Parathyroid adenoma (tissue), 2 donors: Measurements from ENCODE around the gene DICER1.
A peak's percentile ranks its signal among the peaks of the same experiment; 100 is the strongest.

Experiments used
- H2AFZ ChIP-seq: fragments of 300-600 bp; sonication (generic); one replicate; pipeline ENCODE4 v1.7.0; 2017; ENCODE audit warnings: antibody characterized with exemption, mild to moderate bottlenecking
- H3K27ac ChIP-seq: fragments of 300-600 bp; sonication (generic); one replicate; pipeline ENCODE4 v1.7.0; 2017
- H3K27me3 ChIP-seq: fragments of 300-600 bp; sonication (generic); one replicate; pipeline ENCODE4 v1.7.0; 2017; ENCODE audit warnings: low read length; ENCODE audit not compliant: control insufficient read depth, insufficient read depth
- H3K36me3 ChIP-seq: fragments of 300-600 bp; sonication (generic); one replicate; pipeline ENCODE4 v1.7.0; 2017; ENCODE audit warnings: low read length; ENCODE audit not compliant: control insufficient read depth, insufficient read depth
- H3K4me1 ChIP-seq: fragments of 300-600 bp; sonication (generic); one replicate; pipeline ENCODE4 v1.7.0; 2017; ENCODE audit warnings: control low read depth
- H3K4me2 ChIP-seq: fragments of 300-600 bp; sonication (generic); one replicate; pipeline ENCODE4 v1.7.0; 2017; ENCODE audit warnings: low read length
- H3K4me3 ChIP-seq: fragments of 300-600 bp; sonication (generic); one replicate; pipeline ENCODE4 v1.7.0; 2017; ENCODE audit warnings: low read depth, low read length
- H3K79me2 ChIP-seq: fragments of 300-600 bp; sonication (generic); one replicate; pipeline ENCODE4 v1.7.0; 2017; ENCODE audit warnings: control low read depth
- H3K9ac ChIP-seq: fragments of 300-600 bp; sonication (generic); one replicate; pipeline ENCODE4 v1.7.0; 2017; ENCODE audit warnings: mild to moderate bottlenecking
- H3K9me3 ChIP-seq: fragments of 300-600 bp; sonication (generic); one replicate; pipeline ENCODE4 v1.7.0; 2017; ENCODE audit warnings: low read length; ENCODE audit not compliant: control insufficient read depth
- CTCF ChIP-seq: fragments of 300-600 bp; sonication (generic); IDR thresholded peaks from one replicate; pipeline ENCODE4 v1.7.0; 2017; ENCODE audit warnings: antibody characterized with exemption, mild to moderate bottlenecking
- donor health status: primary hyperparathyroidism.

Gene DICER1

GRCh38 chr14:95102680-95103044 is 54.7 kb downstream of the DICER1 start:
- H3K27ac ChIP-seq = no peak overlapping the region
- H3K4me3 ChIP-seq = no peak overlapping the region
- no peaks in the 10 kb centered on the region for H3K9me3 ChIP-seq
- H3K27me3 ChIP-seq = no peaks in the 10 kb centered on the region
- no peak overlapping the region for H2AFZ ChIP-seq
- H3K36me3 ChIP-seq = no peaks in the 10 kb centered on the region
- TF ChIP-seq CTCF = no peak
- no peak overlapping the region for H3K4me2 ChIP-seq
- peaks cover 2% of the 10 kb centered on the region for H3K79me2 ChIP-seq
- H3K4me1 ChIP-seq = no peaks in the 10 kb centered on the region
- no peak overlapping the region for H3K9ac ChIP-seq

- Histone ChIP-seq H3K36me3 (no peaks in the 10 kb centered on the region), H3K27ac (no peak overlapping the region)
Observed at GRCh38 chr14:95101736-95102679, 55.3 kb downstream of the DICER1 start.

GRCh38 chr14:95098984-95099599 is 58.2 kb downstream of the DICER1 start:
- H3K4me2 ChIP-seq = no peak overlapping the region
- TF ChIP-seq CTCF = peak; percentile 70
- no peak overlapping the region for H3K4me3 ChIP-seq
- H3K27ac ChIP-seq = no peak overlapping the region
- no peak overlapping the region for H3K9ac ChIP-seq
- no peak overlapping the region for H2AFZ ChIP-seq
- H3K36me3 ChIP-seq = no peaks in the 10 kb centered on the region
- H3K4me1 ChIP-seq = no peaks in the 10 kb centered on the region
- no peaks in the 10 kb centered on the region for H3K27me3 ChIP-seq
- no peaks in the 10 kb centered on the region for H3K9me3 ChIP-seq
- peaks cover 2% of the 10 kb centered on the region for H3K79me2 ChIP-seq

More at GRCh38 chr14:95101736-95102679, 55.3 kb downstream of the DICER1 start:
- no peaks in the 10 kb centered on the region for H3K4me1 ChIP-seq
- no peak overlapping the region for H3K4me3 ChIP-seq
- peaks cover 2% of the 10 kb centered on the region for H3K79me2 ChIP-seq
- H3K9ac ChIP-seq = no peak overlapping the region
- H3K4me2 ChIP-seq = no peak overlapping the region
- TF ChIP-seq CTCF = no peak
- H3K27me3 ChIP-seq = no peaks in the 10 kb centered on the region
- H3K9me3 ChIP-seq = no peaks in the 10 kb centered on the region
- no peak overlapping the region for H2AFZ ChIP-seq

GRCh38 chr14:95097385-95097784 is 59.9 kb downstream of the DICER1 start:
- H3K79me2 ChIP-seq = no peaks in the 10 kb centered on the region
- H3K36me3 ChIP-seq = no peaks in the 10 kb centered on the region

More at GRCh38 chr14:95097385-95097784, 59.9 kb downstream of the DICER1 start:
- H3K4me1 ChIP-seq = no peaks in the 10 kb centered on the region
- H3K9me3 ChIP-seq = no peaks in the 10 kb centered on the region
- no peak overlapping the region for H3K9ac ChIP-seq
- H3K27ac ChIP-seq = no peak overlapping the region
- H3K27me3 ChIP-seq = no peaks in the 10 kb centered on the region
- no peak overlapping the region for H3K4me2 ChIP-seq
- H3K4me3 ChIP-seq = no peak overlapping the region
- no peak for TF ChIP-seq CTCF
- H2AFZ ChIP-seq = no peak overlapping the region
